Large intestine (tissue), 3 donors: ENCODE results near the gene SOX8. TPM values are rescaled to one million over a fixed set of nuclear protein-coding genes. Genes with fewer than 3 reads are reported as not detected.
"Not testable (repeated sequence)": the region's sequence is repeated elsewhere in the genome, so short reads cannot be mapped to it uniquely, and the experiment has no call there.

ENCODE experiments used
- DNase-seq, 2 donors: peaks; one replicate each; pipeline versions ENCODE4 v3.0.0 to v3.0.0-alpha.2; 2013
- H3K27ac ChIP-seq: one replicate; pipeline ENCODE4 v1.5.1; 2013; ENCODE audit warnings: low read length
- H3K27me3 ChIP-seq: 2 replicates; pipeline ENCODE4 v1.6.1; 2013; ENCODE audit warnings: low read length; ENCODE audit not compliant: control insufficient read depth, insufficient read depth
- H3K36me3 ChIP-seq: 2 replicates; pipeline ENCODE4 v1.6.1; 2013; ENCODE audit warnings: low read length; ENCODE audit not compliant: control insufficient read depth, insufficient read depth
- H3K4me1 ChIP-seq: one replicate; pipeline ENCODE4 v1.6.1; 2013; ENCODE audit warnings: low read length; ENCODE audit not compliant: control insufficient read depth, insufficient read depth
- H3K4me3 ChIP-seq: one replicate; pipeline ENCODE4 v1.5.1; 2013; ENCODE audit warnings: low read length
- H3K9me3 ChIP-seq: one replicate; pipeline ENCODE4 v1.6.1; 2013; ENCODE audit warnings: mild to moderate bottlenecking, low read depth, low read length, moderate library complexity; ENCODE audit not compliant: control insufficient read depth
- WGBS: methylation state at CpG from one replicate; pipeline ENCODE4 v1.1.5; 2013; ENCODE audit warnings: low lambda C conversion rate; ENCODE audit not compliant: insufficient coverage; 5-methylcytosine and 5-hydroxymethylcytosine counted together
- polyA plus RNA-seq: library from polyadenylated mRNA; unstranded; fragments of 120-200 nt; gene quantifications from one replicate; pipeline ENCODE4 v1.2.1, GENCODE V29; 2013

Gene SOX8
- polyA plus RNA-seq, 1 donor: 3.7 TPM

GRCh38 chr16:939941-940340 is 41.6 kb upstream of the SOX8 start:
- WGBS: no CpG with 5 or more reads among the region's 17 CpGs
- H3K36me3 ChIP-seq: peaks cover 2% of the 10 kb centered on the region

DNA sequence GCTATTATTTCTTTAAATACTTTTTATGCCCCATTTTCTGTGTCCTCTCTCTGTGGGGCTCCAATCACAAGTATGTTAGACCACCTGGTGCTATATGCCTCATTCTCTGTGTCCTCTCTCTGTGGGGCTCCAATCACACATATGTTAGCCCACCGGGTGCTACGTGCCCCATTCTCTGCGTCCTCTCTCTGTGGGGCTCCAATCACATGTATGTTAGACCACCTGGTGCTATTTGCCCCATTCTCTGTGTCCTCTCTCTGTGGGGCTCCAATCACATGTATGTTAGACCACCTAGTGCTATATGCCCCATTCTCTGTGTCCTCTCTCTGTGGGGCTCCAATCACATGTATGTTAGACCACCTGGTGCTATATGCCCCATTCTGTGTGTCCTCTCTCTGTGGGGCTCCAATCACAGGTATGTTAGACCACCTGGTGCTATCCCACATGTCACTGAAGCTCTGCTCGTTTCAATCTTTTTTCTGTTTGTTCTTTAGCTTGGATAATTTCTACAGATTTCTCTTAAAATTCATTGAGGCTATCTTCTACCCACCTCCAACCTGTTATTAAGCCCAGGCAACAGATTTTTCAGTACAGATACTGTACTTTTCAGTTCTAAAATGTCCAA is 39.0 kb upstream of the SOX8 start:
- H3K36me3 ChIP-seq: peaks cover 13% of the 10 kb centered on the region
- H3K4me1 ChIP-seq: no peaks in the 10 kb centered on the region
- no peak overlapping the region for H3K27ac ChIP-seq
- 90% methylated on average over 1 of the region's 4 CpGs for WGBS
- H3K4me3 ChIP-seq: no peak overlapping the region
- no peaks in the 10 kb centered on the region for H3K27me3 ChIP-seq
- peaks cover 16% of the 10 kb centered on the region for H3K9me3 ChIP-seq
- DNase-seq: no peak

More at GRCh38 chr16:939941-940340, 41.6 kb upstream of the SOX8 start:
- H3K9me3 ChIP-seq: peaks cover 12% of the 10 kb centered on the region
- no peak overlapping the region for H3K4me3 ChIP-seq
- no peaks in the 10 kb centered on the region for H3K4me1 ChIP-seq
- no peak overlapping the region for H3K27ac ChIP-seq
- no peaks in the 10 kb centered on the region for H3K27me3 ChIP-seq
- no peak for DNase-seq

GRCh38 chr16:943971-944370 is 37.6 kb upstream of the SOX8 start:
- H3K36me3 ChIP-seq: peaks cover 13% of the 10 kb centered on the region
- H3K4me1 ChIP-seq: no peaks in the 10 kb centered on the region
- H3K27me3 ChIP-seq: no peaks in the 10 kb centered on the region
- WGBS: no CpG with 5 or more reads among the region's 5 CpGs
- no peak for DNase-seq
- H3K27ac ChIP-seq: no peak overlapping the region
- peaks cover 13% of the 10 kb centered on the region for H3K9me3 ChIP-seq
- H3K4me3 ChIP-seq: no peak overlapping the region

DNA sequence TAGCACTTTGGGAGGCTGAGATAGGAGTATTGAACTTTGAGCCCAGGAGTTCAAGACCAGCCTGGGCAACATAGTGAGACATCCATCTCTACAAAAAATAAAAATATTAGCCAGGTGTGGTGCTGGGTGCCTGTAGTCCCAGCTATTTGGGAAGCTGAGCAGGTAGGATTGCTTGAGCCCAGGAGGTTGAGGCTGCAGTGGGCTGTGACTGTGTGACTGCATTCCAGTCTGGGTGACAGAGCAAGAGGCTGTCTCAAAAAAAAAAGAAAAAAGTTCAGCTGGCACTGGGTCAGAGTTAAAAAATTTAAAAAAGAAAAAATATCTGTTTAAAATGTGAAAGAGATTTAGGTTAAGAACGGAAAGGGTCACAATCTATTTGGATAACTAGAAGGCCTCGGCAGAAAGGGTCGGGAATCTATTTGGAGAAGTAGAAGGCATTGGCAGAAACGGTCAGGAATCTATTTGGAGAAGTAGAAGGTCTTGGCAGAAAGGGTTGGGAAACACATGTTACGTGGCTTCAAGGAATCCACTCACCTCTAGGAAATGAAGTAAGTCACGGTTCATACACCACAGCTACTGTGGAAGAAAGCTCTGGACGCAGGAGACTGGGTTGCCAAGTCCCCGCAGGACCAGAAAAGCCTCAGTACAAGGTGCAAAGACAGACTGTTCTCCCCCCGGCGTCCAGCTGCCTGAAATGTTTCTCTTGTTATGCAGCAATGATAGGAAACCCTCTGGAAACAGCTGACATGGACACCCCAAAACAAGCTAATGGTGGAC is 36.1 kb upstream of the SOX8 start:
- no peak overlapping the region for H3K27ac ChIP-seq
- no peak overlapping the region for H3K4me3 ChIP-seq
- WGBS: 100% methylated on average over 2 of the region's 10 CpGs
- no peaks in the 10 kb centered on the region for H3K27me3 ChIP-seq
- no peaks in the 10 kb centered on the region for H3K4me1 ChIP-seq
- H3K9me3 ChIP-seq: peaks cover 4% of the 10 kb centered on the region
- peaks cover 10% of the 10 kb centered on the region for H3K36me3 ChIP-seq
- DNase-seq: no peak

DNA sequence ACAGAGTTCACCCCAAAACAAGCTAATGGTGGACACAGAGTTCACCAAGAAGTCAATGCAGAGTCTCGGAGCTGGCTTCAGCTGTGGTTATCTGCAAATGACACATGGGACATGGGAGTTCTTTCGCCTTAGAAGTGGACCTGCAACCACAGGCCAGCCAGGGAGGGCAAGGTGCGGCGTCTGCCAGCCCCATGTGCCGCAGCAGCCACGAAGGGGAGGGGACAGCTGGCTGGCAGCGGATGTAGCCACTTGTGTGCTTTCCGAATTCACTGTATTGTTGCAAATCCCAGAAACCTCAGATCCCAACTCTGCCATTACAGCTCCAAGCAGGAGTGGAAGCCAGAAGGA is 35.5 kb upstream of the SOX8 start:
- Histone ChIP-seq H3K4me1 (no peaks in the 10 kb centered on the region), H3K27me3 (no peaks in the 10 kb centered on the region), H3K36me3 (peaks cover 10% of the 10 kb centered on the region), H3K4me3 (no peak overlapping the region), H3K27ac (no peak overlapping the region), H3K9me3 (peaks cover 4% of the 10 kb centered on the region)
- DNase-seq: no peak
- no CpG with 5 or more reads among the region's 8 CpGs for WGBS

DNA sequence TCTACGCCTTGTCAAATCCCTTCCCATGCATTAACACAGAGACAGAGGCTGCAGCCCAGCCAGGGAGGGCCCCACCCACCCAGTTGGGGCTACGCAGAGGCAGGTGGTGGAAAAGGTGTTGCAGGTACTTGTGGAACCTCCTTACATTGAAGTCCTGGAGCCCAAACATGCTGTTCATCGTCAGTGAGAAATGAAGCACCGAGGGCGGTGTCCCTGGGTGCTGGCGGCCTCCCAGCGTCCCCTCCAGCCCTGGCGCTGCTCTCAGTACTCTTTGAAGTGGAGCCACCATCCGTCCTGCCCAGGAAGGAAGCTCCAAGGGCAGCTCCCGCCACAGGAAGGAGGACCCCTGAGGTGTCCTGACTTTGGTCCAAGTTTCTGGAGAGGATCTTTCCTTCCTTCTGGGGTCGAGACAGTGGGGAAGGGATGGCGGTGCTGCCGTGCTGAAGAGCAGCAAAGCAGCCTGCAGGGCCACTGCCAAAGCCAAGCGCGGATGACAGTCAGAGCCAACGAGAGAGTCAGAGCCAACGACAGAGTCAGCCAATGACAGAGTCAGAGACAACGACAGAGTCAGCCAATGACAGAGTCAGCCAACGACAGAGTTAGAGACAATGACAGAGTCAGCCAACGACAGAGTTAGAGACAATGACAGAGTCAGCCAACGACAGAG is 34.2 kb upstream of the SOX8 start:
- peaks cover 4% of the 10 kb centered on the region for H3K9me3 ChIP-seq
- H3K4me1 ChIP-seq: no peaks in the 10 kb centered on the region
- WGBS: no CpG with 5 or more reads among the region's 21 CpGs
- DNase-seq: no peak
- no peak overlapping the region for H3K4me3 ChIP-seq
- H3K27me3 ChIP-seq: no peaks in the 10 kb centered on the region
- no peak overlapping the region for H3K27ac ChIP-seq
- peaks cover 20% of the 10 kb centered on the region for H3K36me3 ChIP-seq

DNA sequence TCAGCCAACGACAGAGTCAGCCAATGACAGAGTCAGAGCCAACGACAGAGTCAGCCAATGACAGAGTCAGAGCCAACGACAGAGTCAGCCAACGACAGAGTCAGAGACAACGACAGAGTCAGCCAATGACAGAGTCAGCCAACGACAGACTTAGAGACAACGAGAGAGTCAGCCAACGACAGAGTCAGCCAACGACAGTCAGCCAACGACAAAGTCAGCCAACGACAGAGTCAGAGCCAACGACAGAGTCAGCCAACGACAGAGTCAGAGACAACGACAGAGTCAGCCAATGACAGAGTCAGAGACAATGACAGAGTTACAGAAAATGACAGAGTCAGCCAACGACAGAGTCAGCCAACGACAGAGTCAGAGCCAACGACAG is 33.7 kb upstream of the SOX8 start:
- H3K36me3 ChIP-seq: peaks cover 22% of the 10 kb centered on the region
- H3K27ac ChIP-seq: not testable (repeated sequence)
- 61% methylated on average over 3 of the region's 17 CpGs for WGBS

GRCh38 chr16:948767-949166 is 32.8 kb upstream of the SOX8 start:
- not testable (repeated sequence) for H3K4me1 ChIP-seq, H3K27ac ChIP-seq, H3K4me3 ChIP-seq, DNase-seq, H3K9me3 ChIP-seq, H3K27me3 ChIP-seq
- no CpG with 5 or more reads among the region's 18 CpGs for WGBS
- peaks cover 22% of the 10 kb centered on the region for H3K36me3 ChIP-seq

More for the DNA sequence above, 33.7 kb upstream of the SOX8 start:
- not testable (repeated sequence) for DNase-seq, H3K9me3 ChIP-seq, H3K27me3 ChIP-seq, H3K4me1 ChIP-seq, H3K4me3 ChIP-seq

- H3K4me3 ChIP-seq, H3K27me3 ChIP-seq, H3K27ac ChIP-seq, H3K4me1 ChIP-seq, H3K9me3 ChIP-seq, DNase-seq: not testable (repeated sequence)
- WGBS: no CpG with 5 or more reads among the region's 27 CpGs
- peaks cover 25% of the 10 kb centered on the region for H3K36me3 ChIP-seq
Observed at GRCh38 chr16:950733-951573, 30.6 kb upstream of the SOX8 start.

GRCh38 chr16:951660-952301 is 29.8 kb upstream of the SOX8 start:
- no peak overlapping the region for H3K27ac ChIP-seq
- H3K27me3 ChIP-seq: no peaks in the 10 kb centered on the region
- no peaks in the 10 kb centered on the region for H3K4me1 ChIP-seq
- DNase-seq: no peak
- H3K4me3 ChIP-seq: no peak overlapping the region
- H3K9me3 ChIP-seq: peaks cover 4% of the 10 kb centered on the region
- WGBS: no CpG with 5 or more reads among the region's 22 CpGs
- H3K36me3 ChIP-seq: peaks cover 19% of the 10 kb centered on the region
